Chondrocyte (in vitro differentiated cells): ENCODE results near the gene KCTD21. TPM values are rescaled to one million over a fixed set of nuclear protein-coding genes. Genes with fewer than 3 reads are reported as not detected.

Source experiments
- DNase-seq: peaks from one replicate; pipeline ENCODE4 v3.0.0; 2021; ENCODE audit warnings: mixed read lengths, low spot score
- H3K27ac Mint-ChIP-seq: one replicate; pipeline ENCODE4 v1.8.0; 2021; ENCODE audit warnings: mild to moderate bottlenecking, moderate library complexity, mixed read lengths; ENCODE audit not compliant: unreplicated experiment
- H3K27me3 Mint-ChIP-seq: 2 replicates; pipeline ENCODE4 v1.8.0; 2021; ENCODE audit warnings: low read depth, mixed read lengths
- H3K36me3 Mint-ChIP-seq: 2 replicates; pipeline ENCODE4 v1.8.0; 2021; ENCODE audit warnings: low read depth, mixed read lengths
- H3K4me1 Mint-ChIP-seq: 2 replicates; pipeline ENCODE4 v1.8.0; 2021; ENCODE audit warnings: low read depth, mild to moderate bottlenecking, mixed read lengths
- H3K4me3 Mint-ChIP-seq: one replicate; pipeline ENCODE4 v1.8.0; 2021; ENCODE audit warnings: mild to moderate bottlenecking, moderate library complexity, mixed read lengths; ENCODE audit not compliant: unreplicated experiment
- H3K9me3 Mint-ChIP-seq: 2 replicates; pipeline ENCODE4 v1.8.0; 2021; ENCODE audit warnings: low read depth, mixed read lengths
- total RNA-seq: library from RNA; stranded (reverse); gene quantifications from 3 replicates; pipeline ENCODE4 v1.2.1, GENCODE V29; 2021
- TF ChIP-seq, protein P1 (sequence below): fragments of 200-600 bp; sonication (generic); IDR thresholded peaks from 2 replicates; pipeline ENCODE4 v1.5.0; 2021; ENCODE audit warnings: antibody characterized with exemption, mild to moderate bottlenecking, moderate library complexity

The KCTD21 gene
- total RNA-seq, 1 donor from 2014 or later = 15.2 TPM

DNA sequence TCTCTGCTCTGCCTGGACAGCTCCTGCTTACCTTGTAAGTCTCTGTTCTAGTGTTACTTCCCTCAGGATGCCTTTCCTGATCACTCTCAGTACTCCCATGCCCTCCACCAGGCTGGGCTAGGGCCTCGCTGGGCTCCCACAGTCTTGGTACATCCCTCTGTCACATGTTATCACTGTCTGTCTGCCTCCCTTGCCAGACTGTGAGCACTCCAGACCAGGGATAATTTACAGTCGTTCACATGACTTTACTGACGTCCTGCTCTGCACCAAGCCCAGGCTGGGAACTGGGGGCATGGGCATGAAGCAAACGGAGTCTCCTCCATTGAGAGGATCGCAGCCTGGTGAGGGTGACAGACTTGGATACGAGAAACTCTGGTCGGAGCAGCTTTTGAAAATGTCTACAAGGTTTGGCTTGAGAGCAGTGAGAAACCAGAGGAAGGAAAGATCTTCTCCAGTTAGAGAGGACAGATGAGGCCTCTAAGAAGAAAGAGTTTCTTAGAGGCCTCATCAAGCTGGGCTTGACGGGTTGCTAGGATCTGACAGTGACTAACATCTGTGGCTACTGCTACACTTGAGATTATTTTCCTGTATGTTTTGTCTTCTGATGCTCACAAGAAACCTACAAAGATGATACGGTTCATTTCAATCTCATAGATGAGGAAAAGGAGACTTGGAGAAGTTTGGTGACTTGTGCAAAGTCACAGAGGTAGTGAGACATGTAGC lies 12.8 kb upstream of the KCTD21 start:
- Mint-ChIP-seq H3K36me3 (peaks cover 22% of the 10 kb centered on the region), H3K27ac (peak overlapping the region; percentile 19), H3K4me1 (no peaks in the 10 kb centered on the region), H3K27me3 (no peaks in the 10 kb centered on the region), H3K9me3 (no peaks in the 10 kb centered on the region), H3K4me3 (no peak overlapping the region)
- TF ChIP-seq, protein P1, sequence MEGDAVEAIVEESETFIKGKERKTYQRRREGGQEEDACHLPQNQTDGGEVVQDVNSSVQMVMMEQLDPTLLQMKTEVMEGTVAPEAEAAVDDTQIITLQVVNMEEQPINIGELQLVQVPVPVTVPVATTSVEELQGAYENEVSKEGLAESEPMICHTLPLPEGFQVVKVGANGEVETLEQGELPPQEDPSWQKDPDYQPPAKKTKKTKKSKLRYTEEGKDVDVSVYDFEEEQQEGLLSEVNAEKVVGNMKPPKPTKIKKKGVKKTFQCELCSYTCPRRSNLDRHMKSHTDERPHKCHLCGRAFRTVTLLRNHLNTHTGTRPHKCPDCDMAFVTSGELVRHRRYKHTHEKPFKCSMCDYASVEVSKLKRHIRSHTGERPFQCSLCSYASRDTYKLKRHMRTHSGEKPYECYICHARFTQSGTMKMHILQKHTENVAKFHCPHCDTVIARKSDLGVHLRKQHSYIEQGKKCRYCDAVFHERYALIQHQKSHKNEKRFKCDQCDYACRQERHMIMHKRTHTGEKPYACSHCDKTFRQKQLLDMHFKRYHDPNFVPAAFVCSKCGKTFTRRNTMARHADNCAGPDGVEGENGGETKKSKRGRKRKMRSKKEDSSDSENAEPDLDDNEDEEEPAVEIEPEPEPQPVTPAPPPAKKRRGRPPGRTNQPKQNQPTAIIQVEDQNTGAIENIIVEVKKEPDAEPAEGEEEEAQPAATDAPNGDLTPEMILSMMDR = no peak
- no peak for DNase-seq

DNA sequence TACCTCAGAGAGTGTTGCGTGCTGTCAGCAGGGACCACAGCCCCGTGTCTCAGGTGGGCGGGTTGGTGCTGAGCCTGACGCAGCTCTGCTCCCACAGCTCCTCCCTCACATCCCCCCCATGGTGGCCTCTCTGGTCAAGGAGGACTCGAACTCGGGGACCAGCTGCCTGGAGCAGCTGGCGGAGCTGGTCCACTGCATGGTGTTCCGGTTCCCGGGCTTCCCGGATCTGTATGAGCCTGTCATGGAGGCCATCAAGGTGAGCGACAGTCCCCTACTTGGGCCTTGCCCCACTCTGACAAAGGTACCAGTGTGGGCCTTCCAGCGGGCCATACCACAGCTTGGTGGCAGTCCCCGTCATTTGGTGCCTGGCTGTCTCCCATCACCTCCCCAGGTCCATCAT lies 12.1 kb upstream of the KCTD21 start:
- DNase-seq = no peak
- no peak overlapping the region for H3K4me3 Mint-ChIP-seq

DNA sequence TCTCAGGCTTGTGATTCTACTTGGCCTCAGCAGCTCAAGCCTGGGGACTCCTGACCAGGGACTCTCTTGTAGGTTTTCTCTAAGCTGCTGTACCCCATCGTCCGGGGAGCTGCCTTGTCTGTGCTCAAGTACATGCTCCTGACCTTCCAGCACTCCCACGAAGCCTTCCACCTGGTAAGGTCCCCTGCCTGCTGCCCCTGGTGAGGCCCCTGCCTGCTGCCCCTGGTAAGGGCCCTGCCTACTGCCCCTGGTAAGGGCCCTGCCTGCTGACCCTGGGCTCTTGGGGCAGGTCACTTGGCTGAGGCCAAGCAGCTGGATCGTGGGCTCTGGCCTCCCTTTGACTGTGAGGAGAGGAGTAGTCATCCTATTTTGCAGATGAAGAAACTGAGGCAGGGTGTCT lies 11.6 kb upstream of the KCTD21 start:
- TF ChIP-seq, protein P1 = no peak
- Mint-ChIP-seq H3K36me3 (peaks cover 23% of the 10 kb centered on the region), H3K27ac (no peak overlapping the region), H3K9me3 (no peaks in the 10 kb centered on the region), H3K4me1 (no peaks in the 10 kb centered on the region), H3K4me3 (no peak overlapping the region), H3K27me3 (no peaks in the 10 kb centered on the region)
- no peak for DNase-seq

More for the DNA sequence above, 12.1 kb upstream of the KCTD21 start:
- TF ChIP-seq, protein P1 = no peak
- H3K27me3 Mint-ChIP-seq = no peaks in the 10 kb centered on the region
- H3K36me3 Mint-ChIP-seq = peaks cover 23% of the 10 kb centered on the region
- no peak overlapping the region for H3K27ac Mint-ChIP-seq
- H3K9me3 Mint-ChIP-seq = no peaks in the 10 kb centered on the region
- no peaks in the 10 kb centered on the region for H3K4me1 Mint-ChIP-seq

DNA sequence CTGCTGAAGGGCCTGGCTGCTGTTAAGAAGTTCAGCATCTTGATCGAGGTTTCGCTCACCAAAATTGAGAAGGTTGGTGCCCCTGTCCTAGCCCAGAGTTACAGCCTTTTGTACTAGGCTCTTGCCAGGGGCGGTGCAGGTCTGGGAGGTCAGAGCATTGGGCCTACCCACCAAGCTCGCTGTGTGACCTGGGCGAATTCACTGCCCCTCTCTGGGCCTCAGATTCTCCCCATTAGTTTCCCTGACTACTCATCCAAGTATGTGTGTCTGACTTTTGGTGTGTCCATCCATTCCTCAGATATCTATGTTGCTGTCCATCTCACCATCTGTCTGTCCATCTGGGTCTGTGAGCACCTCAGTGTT lies 11.2 kb upstream of the KCTD21 start:
- no peaks in the 10 kb centered on the region for H3K27me3 Mint-ChIP-seq
- no peak overlapping the region for H3K27ac Mint-ChIP-seq
- no peak for DNase-seq
- H3K36me3 Mint-ChIP-seq = peaks cover 23% of the 10 kb centered on the region
- H3K9me3 Mint-ChIP-seq = no peaks in the 10 kb centered on the region
- H3K4me3 Mint-ChIP-seq = no peak overlapping the region
- no peaks in the 10 kb centered on the region for H3K4me1 Mint-ChIP-seq
- TF ChIP-seq, protein P1 = no peak

DNA sequence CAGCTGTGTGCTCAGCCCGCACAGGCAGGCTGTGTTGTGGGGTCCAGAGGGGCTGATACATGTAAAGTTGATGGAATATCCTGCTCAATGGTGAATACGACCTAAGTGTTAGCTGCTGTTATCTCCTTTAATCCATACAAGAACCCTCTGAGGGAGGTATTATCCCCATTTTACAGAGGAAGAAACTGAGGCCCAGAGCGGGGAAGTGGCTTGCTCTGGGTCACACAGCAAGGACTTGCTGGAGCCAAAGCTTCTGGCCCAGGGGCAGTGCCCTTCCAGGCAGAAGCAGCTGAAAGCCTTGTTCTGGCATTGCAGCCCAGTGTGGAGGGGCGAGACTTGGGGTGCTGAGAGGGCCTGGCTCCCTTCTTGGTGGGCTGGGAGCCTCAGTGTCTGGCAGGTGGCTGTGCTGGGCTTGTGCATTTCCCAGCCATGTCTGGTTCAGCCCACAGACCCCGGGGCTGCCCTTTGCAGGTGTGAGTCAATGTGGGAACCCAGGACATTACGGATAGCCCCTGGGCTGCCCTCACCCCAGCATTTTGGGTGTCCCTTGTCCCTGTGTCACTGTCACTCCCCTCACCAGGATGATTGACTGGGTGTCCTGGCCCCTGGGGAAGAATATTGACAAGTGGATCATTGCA lies 10.7 kb upstream of the KCTD21 start:
- H3K4me3 Mint-ChIP-seq = no peak overlapping the region
- no peaks in the 10 kb centered on the region for H3K27me3 Mint-ChIP-seq
- H3K9me3 Mint-ChIP-seq = no peaks in the 10 kb centered on the region
- H3K36me3 Mint-ChIP-seq = peaks cover 23% of the 10 kb centered on the region
- no peaks in the 10 kb centered on the region for H3K4me1 Mint-ChIP-seq
- TF ChIP-seq, protein P1 = no peak
- H3K27ac Mint-ChIP-seq = no peak overlapping the region
- no peak for DNase-seq
